Ishikawa (cell line): ENCODE measurements around the gene VAMP5.

Experiments used
- CEBPB ChIP-seq: IDR thresholded peaks from 2 replicates; pipeline ENCODE4 v1.6.1; 2012
- EGR1 ChIP-seq: IDR thresholded peaks from 2 replicates; pipeline ENCODE4 v1.6.1; 2012
- EP300 ChIP-seq: IDR thresholded peaks from 2 replicates; pipeline ENCODE4 v1.6.1; 2012; ENCODE audit warnings: borderline replicate concordance
- FOXM1 ChIP-seq: IDR thresholded peaks from 2 replicates; pipeline ENCODE4 v1.6.1; 2012; ENCODE audit warnings: low read depth, borderline replicate concordance
- NFIC ChIP-seq: IDR thresholded peaks from 2 replicates; pipeline ENCODE4 v1.6.1; 2012
- RAD21 ChIP-seq: IDR thresholded peaks from 2 replicates; pipeline ENCODE4 v1.6.1; 2012; ENCODE audit warnings: low read depth
- TAF1 ChIP-seq: IDR thresholded peaks from 2 replicates; pipeline ENCODE4 v1.6.1; 2012; ENCODE audit warnings: low read depth, mild to moderate bottlenecking
- TCF12 ChIP-seq: IDR thresholded peaks from 2 replicates; pipeline ENCODE4 v1.6.1; 2012; ENCODE audit warnings: low read depth
- TEAD4 ChIP-seq: IDR thresholded peaks from 2 replicates; pipeline ENCODE4 v1.6.1; 2012
- YY1 ChIP-seq: IDR thresholded peaks from 2 replicates; pipeline ENCODE4 v1.6.1; 2012; ENCODE audit warnings: low read depth
- ZBTB7A ChIP-seq: IDR thresholded peaks from 2 replicates; pipeline ENCODE4 v1.6.1; 2012; ENCODE audit warnings: low read depth
- TF ChIP-seq, protein P1 (sequence below): IDR thresholded peaks from 2 replicates; pipeline ENCODE4 v1.6.1; 2012
- TF ChIP-seq, protein P2 (sequence below): IDR thresholded peaks from 2 replicates; pipeline ENCODE4 v1.6.1; 2012; ENCODE audit warnings: low read depth, mild to moderate bottlenecking
- TF ChIP-seq, protein P3 (sequence below): IDR thresholded peaks from 2 replicates; pipeline ENCODE4 v1.6.1; 2012

VAMP5 gene

DNA sequence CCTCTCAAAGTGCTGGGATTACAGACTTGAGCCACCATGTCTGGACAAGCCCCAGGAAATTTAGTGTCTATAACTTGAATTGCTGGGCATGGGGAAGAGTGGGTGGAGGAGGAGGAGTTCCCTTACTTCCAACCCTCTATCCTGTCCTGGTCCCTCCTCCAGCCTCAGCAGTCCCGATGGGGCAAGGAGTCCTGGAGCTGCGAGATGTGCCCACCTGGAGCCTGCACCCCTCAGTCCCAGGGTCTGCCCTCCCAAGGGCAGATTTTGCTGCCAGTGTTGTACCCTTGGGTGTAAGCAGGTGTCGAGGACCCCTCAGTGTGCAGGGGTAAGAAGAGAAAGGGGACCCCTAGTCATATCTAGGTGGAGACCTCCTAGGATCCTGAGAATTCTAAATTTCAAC, 4.0 kb upstream of the VAMP5 start:
- TF ChIP-seq EP300: no peak
- no peak for TF ChIP-seq ZBTB7A
- TF ChIP-seq FOXM1: no peak
- TF ChIP-seq, protein P1, sequence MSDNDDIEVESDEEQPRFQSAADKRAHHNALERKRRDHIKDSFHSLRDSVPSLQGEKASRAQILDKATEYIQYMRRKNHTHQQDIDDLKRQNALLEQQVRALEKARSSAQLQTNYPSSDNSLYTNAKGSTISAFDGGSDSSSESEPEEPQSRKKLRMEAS: no peak
- no peak for TF ChIP-seq YY1
- TF ChIP-seq TAF1: no peak
- TF ChIP-seq, protein P2, sequence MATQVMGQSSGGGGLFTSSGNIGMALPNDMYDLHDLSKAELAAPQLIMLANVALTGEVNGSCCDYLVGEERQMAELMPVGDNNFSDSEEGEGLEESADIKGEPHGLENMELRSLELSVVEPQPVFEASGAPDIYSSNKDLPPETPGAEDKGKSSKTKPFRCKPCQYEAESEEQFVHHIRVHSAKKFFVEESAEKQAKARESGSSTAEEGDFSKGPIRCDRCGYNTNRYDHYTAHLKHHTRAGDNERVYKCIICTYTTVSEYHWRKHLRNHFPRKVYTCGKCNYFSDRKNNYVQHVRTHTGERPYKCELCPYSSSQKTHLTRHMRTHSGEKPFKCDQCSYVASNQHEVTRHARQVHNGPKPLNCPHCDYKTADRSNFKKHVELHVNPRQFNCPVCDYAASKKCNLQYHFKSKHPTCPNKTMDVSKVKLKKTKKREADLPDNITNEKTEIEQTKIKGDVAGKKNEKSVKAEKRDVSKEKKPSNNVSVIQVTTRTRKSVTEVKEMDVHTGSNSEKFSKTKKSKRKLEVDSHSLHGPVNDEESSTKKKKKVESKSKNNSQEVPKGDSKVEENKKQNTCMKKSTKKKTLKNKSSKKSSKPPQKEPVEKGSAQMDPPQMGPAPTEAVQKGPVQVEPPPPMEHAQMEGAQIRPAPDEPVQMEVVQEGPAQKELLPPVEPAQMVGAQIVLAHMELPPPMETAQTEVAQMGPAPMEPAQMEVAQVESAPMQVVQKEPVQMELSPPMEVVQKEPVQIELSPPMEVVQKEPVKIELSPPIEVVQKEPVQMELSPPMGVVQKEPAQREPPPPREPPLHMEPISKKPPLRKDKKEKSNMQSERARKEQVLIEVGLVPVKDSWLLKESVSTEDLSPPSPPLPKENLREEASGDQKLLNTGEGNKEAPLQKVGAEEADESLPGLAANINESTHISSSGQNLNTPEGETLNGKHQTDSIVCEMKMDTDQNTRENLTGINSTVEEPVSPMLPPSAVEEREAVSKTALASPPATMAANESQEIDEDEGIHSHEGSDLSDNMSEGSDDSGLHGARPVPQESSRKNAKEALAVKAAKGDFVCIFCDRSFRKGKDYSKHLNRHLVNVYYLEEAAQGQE: no peak

DNA sequence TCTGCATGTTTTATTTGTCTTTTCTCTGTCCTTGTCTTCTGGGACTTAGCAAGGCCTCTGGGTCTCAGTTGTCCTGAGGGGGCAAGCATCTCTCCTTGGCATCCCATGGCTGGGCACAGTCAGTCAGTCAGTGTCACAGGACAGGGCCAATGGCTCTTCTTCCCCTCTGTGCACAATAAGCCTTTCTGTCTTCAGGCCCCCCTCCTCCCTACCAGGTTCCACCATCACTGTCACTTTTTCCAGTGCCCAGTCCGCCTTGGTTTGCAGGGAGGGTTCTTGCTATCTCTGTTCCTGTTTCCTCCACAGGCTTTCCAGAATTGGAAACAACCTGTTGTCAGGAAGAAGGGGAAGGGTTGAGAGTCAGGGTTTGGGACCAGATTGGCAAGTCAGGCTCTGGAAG, 1.7 kb upstream of the VAMP5 start:
- TF ChIP-seq, protein P2: no peak
- TF ChIP-seq, protein P1: no peak
- TF ChIP-seq FOXM1: no peak
- no peak for TF ChIP-seq TEAD4

DNA sequence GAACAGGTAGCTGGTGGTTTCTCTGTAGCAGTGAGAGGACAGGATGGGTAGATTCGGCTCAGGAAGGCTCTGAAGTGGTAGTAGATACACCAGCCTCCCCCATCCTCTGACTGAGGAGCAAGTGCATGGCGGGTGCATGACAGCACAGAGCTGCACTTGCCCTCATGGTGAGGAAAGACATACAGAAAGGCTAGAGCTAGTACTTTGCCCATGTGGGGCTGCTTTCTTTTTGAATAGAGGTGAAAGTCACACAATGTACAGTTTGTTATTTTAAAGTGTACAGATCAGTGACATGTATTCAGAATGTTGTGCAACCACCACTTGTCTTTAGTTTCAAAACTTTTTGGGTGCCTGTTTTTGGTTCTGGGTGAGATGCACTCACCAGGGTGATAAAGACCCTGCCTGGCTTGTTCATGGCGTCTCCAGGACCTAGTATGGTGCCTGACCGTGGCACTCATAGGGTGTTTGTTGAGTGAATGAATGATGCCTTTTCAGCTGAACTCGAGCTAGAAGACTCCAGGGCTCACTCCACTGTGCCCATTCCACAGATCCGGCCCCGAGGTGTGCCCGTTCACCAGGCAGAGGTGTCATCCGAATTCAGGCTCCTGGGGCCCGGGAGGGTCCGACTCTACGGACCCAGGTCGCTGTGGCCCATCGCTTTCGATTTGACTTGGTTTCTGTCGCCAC, 421 bp upstream of the VAMP5 start:
- TF ChIP-seq YY1 (no peak), ZBTB7A (no peak), NFIC (no peak)
- TF ChIP-seq, protein P1: no peak

DNA sequence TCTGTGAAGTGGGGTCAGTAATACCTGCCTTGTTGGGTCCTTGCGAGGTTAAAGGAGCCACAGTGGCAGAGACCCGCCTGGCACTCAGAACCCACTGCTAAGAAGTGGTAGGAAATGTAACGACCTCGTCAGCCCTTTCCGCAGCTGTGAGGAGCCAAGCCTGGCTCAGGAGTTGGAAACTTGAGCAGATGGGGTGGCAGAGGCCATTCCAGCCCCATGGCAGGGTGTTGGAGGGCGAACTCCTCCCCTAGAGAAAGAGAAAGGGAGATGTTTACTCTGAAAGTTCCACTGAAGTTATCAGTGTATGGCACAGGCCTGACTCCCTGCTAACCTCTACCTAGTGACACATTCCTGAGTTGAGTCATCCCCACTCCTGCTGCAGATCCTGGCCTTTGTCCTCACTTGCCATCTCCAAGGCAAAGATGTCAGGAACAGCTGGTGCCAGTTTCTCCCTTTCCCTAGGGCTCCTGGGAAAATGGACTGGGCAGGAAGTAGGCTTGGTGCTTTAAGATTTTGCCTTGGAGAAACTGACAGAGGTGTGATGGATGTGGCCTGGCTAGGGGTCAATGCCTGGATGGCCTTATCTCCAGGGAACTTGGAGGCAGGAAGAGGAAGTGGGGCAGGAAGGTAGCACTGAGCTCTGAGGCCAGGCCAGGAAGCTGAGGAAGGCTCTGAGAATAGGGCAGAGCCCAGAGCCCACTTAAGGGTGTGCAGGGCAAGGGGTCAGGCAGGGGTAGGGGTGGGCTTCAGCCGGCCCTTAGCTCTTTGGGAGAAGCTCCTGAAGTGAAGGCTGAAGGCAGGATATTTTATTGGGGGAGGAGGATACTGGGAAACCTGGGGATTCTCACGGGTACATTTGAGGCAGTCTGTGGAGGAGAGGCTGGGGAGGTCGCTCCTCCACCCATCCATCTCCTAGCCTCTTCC, 888 bp downstream of the VAMP5 start:
- no peak for TF ChIP-seq TAF1
- TF ChIP-seq RAD21: no peak
- TF ChIP-seq, protein P2: no peak
- TF ChIP-seq NFIC: no peak
- TF ChIP-seq, protein P1: no peak
- no peak for TF ChIP-seq TCF12
- TF ChIP-seq EGR1: no peak
- TF ChIP-seq CEBPB: no peak
- no peak for TF ChIP-seq TEAD4
- TF ChIP-seq YY1: no peak
- TF ChIP-seq, protein P3, sequence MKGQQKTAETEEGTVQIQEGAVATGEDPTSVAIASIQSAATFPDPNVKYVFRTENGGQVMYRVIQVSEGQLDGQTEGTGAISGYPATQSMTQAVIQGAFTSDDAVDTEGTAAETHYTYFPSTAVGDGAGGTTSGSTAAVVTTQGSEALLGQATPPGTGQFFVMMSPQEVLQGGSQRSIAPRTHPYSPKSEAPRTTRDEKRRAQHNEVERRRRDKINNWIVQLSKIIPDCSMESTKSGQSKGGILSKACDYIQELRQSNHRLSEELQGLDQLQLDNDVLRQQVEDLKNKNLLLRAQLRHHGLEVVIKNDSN: no peak

DNA sequence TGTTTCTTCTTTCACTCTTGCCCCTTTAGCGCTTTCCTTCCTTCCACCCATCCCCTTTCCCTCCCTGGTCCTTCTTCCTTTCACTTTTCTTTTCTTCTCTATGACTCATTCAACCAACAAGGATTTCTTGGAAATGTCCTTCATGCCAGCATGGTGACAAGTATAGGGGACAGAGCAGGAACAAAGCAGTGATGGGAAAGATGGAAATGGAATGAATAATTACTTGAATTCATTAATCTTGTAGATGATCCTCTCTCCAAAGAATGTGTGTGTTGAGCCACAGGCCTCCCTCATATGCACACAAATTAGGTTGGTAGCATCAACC, 1.5 kb downstream of the VAMP5 start:
- TF ChIP-seq EP300 (no peak), TEAD4 (no peak)

DNA sequence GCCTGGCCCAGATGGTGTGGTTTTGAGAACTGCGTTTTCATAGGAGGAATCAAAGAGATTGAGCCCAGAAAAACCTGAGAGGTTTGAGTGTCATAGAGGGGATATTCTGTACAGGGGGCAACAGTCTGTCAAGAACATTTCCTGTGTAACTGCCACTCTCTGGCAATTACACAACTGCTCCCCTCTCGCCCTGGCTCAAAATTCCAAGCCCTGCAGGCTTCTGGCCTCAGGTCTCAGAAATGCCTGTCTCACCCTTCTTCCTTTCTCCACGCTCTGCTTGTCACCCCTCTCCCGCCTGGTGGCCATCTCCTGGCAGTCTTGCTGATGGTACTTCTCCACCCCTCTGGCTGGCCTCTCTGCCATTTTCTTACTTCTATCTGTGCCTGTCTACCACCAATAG, 4.0 kb downstream of the VAMP5 start:
- no peak for TF ChIP-seq FOXM1
- no peak for TF ChIP-seq TCF12
- no peak for TF ChIP-seq CEBPB
- no peak for TF ChIP-seq TEAD4
- TF ChIP-seq ZBTB7A: no peak
- TF ChIP-seq YY1: no peak
- TF ChIP-seq EGR1: no peak
- no peak for TF ChIP-seq EP300
- no peak for TF ChIP-seq RAD21
- TF ChIP-seq, protein P1: no peak
- TF ChIP-seq NFIC: no peak
